DMS79 treated with DMSO at 0.1 percent for 48 hours (cell line): ENCODE results near the gene ATP6V0C.

Source experiments
- DNase-seq: peaks from one replicate; lab custom pipeline; 2025; lab: John Stamatoyannopoulos, UW

Gene ATP6V0C

DNA sequence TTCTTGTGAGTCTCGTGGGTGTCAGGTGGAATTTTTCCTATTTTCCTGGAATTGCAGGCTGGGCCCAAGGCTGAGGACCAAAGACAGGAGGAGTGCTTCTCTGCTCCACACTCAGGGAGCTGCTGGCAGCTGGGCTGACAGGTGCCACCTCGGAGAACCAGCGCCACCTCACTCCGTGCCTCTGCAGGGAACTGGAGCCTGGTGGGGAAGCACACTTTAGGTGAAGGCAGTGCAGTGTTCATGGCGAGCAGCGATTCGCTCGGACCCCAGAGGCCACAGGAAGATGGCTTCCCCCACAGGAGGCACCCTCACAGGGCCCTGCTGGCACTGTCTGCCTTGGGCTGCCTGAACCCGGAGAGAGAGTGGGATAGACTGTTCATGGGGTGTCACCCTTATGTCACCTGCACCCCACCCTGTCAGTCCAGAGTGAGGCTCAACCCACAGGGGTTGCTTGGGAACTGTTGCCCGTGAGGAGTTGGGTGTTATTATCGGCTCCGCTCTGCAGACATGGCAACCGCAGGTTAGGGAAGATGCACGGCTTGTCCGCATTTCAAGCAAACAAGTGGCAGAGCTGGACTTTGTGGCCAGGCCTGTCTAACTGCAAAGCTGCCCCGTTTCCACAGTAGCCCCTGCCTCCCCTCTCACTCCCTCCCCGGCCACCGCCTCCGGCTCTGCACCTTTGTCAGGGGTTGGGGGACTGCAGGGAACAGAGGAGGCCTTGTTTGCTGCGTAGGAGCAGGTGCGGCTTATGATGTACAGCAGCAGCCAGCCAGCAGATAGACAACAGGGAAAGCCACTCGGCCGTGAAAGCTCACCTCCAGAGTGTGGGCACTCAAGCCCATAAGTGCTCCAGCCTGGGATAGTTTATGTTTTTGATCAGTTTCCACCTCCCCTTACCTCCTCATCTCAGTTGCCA, 23.3 kb upstream of the ATP6V0C start:
- peak; percentile 82 for DNase-seq

DNA sequence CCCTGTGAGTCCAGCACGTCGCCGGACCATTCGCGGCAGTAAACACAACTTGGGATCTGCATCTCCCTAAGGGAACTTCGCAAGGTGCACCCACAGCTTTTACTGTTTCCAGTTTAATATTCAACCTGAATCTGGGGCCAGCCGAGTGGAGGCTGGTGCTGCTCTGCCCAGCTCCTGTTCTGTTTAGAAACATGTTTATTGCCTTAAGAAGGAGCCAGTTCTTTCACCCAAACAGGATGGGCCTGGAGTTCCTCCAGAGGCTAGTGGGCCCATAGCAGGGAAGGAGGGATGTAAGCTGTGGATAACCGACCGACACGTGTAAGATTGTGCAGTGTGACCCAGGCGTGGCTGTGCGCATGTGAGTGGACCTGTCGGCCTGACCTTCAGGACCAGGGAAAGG, 21.5 kb upstream of the ATP6V0C start:
- no peak for DNase-seq

DNA sequence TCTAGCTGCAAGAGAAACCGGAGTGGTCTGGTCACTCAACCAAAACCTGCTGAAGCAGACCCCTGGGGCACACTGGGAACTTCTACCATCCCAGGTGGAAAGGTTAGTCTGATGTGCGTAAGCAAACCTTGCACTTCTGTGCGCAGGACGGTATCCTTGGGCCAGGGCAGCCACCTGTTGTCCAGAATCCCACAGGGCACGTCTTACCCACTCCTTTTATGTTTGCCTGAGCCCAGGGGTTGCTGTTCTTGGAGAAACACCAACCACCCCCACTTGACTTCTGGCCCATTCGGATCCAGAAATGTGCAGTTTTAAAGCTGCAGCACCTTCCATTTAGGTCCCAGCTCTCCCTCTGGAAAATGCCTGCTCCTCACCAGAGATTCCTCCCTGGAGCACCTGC, 20.1 kb upstream of the ATP6V0C start:
- no peak for DNase-seq

DNA sequence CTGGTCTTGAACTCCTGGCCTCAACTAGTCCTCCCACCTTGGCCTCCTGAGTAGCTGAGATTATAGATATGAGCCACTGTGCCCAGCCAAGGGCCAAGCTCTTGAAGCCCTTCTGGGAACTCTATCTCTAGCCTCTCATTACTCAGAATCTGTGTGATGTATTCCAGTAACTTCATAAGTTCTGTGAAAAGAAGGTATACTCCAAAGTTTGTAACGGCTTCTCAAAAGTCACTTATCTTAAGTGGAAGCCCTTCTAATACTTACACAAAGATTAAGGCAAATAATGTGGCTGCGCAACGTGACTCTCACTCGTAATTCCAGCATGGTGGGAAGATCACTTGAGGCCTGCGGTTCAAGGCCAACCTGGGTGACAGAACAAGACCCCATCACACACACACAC, 19.1 kb upstream of the ATP6V0C start:
- no peak for DNase-seq

DNA sequence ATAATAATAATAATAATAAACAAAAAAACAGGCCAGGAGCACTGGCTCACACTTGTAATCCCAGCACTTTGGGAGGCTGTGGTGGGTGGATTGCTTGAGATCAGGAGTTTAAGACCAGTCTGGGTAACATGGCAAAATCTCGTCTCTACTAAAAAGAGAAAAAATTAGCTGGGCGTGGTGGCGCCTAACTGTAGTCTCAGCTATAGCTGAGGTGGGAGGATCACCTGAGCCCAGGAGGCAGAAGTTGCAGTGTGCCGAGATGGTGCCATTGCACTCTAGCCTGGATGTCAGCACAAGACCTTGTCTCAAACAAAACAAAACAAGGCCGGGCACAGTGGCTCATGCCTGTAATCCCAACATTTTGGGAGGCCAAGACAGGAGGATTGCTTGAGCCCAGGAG, 18.7 kb upstream of the ATP6V0C start:
- no peak for DNase-seq

DNA sequence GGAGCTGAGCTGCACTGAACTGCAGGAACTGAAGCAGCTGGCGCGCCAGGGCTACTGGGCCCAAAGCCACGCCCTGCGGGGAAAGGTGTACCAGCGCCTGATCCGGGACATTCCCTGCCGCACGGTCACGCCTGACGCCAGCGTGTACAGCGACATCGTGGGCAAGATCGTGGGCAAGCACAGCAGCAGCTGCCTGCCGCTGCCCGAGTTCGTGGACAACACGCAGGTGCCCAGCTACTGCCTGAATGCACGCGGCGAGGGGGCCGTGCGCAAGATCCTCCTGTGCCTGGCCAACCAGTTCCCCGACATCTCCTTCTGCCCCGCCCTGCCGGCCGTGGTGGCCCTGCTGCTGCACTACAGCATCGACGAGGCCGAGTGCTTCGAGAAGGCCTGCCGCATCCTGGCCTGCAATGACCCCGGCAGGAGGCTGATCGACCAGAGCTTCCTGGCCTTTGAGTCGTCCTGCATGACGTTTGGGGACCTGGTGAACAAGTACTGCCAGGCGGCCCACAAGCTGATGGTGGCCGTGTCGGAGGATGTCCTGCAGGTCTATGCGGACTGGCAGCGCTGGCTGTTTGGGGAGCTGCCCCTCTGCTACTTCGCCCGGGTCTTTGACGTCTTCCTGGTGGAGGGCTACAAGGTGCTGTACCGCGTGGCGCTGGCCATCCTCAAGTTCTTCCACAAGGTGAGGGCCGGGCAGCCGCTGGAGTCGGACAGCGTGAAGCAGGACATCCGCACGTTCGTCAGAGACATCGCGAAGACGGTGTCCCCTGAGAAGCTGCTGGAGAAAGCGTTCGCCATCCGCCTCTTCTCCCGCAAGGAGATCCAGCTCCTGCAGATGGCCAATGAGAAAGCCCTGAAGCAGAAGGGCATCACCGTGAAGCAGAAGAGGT, 17.3 kb upstream of the ATP6V0C start:
- DNase-seq, result no peak

DNA sequence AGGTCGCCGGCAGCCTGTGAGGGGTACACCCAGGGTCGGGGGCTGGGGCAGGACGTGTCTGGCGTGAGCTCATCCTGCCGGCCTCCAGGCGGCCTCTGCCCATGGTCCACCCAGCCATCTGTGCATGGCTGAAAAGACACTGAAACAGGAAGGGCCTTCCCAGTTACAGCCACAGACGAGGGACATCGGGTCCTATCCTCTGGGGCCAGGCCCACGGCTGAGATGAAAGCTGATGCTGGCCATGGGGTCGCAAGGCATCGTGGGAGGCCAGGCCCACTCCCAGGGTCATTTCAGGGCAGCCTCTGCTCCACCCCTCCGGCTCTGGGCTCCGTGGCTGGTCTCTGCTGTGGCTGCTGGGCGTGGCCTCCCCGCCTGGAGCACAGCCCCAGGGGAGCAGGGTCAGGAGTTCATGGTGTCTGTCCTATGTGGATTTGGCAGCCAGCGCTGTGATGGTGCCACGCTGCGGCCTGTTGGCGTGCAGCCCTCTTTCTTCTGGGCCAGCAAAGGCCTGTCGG, 16.6 kb upstream of the ATP6V0C start:
- DNase-seq, result no peak

DNA sequence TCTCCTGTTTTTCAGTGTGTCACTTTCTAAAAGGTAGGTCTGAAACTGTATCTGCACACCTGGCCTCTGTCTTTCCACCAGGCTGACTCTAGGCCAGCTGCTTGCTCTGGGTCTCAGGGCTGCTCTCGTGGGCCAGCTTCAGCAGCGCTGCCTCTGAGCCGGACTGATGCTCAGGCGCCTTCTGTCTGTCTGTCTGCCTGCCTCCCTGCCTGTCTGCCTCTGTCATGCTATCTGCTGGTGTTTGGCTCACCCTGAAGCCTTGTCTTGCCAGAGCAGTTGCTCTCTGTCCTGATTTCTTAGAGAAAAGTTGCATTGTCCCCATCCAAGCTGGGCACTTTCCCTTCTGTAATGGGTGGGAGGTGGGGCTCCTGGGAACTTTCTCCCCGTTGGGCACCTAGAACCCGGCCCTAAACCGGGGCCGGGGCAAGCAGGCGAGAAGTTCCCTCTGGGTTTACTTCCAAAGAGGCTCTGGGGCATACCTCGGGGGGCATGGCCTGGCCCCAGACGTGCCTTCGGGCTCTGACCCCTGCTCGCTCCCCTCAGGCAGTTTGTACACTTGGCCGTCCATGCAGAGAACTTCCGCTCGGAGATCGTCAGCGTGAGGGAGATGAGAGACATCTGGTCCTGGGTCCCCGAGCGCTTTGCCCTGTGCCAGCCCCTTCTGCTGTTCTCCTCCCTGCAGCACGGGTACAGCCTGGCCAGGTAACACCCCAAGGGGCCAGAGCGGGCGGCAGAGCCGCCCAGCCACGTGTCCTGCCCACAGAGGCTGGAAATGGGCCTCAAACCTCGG, 15.9 kb upstream of the ATP6V0C start:
- DNase-seq, result no peak

DNA sequence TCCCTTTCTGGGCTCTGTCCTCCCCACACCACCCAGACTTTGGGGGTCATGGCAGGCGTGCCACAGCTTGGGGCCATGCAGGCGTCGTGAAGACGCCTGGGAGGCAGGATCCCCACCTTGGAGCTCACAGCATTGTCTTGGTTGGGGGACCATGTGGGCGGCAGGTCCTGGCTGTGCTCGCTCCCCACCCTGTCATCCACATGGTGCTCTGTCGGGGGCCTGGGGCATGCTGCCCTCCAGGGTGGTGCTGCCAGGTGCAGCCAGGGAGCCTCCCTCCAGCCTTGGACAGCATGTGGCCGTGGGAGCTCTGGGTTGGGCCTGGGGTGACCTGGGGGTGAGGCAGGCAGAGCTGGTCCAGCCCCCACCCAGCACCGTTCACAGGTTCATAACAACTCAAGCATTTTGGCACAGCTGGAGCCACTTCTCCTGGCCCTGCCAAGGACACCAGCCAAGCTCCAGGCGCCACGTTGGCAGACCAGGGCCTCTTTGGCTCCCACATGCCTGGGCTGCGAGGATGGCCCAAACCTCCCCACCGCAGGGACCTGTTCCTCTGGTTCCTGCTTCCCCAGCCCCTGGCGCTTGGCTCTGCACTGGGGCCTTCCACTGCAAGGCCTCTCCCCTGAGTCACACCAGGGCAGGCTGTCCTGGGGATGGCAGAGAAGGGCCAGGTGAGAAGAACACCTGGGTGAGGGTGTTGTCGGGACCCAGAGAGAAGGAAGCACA, 15.1 kb upstream of the ATP6V0C start:
- DNase-seq, result no peak

DNA sequence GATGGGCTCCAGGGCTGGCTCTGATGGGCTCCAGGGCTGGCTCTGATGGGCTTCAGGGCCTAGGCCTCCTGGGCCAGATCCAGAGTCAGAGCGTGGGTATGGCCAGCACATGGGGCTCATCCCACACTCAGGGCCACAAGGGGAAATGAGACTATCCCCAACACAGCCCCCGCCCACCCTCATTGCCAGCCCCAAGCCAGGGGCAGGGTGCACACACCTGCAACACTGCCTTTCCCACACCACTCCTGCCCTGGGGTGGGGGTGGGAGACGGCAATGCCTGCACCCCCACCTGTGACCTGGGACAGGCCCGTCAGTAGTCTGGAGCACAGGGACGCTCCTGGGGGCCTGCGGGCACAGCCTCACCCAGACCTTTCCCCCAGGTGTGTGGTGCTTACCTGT, 14.3 kb upstream of the ATP6V0C start:
- DNase-seq, result no peak

DNA sequence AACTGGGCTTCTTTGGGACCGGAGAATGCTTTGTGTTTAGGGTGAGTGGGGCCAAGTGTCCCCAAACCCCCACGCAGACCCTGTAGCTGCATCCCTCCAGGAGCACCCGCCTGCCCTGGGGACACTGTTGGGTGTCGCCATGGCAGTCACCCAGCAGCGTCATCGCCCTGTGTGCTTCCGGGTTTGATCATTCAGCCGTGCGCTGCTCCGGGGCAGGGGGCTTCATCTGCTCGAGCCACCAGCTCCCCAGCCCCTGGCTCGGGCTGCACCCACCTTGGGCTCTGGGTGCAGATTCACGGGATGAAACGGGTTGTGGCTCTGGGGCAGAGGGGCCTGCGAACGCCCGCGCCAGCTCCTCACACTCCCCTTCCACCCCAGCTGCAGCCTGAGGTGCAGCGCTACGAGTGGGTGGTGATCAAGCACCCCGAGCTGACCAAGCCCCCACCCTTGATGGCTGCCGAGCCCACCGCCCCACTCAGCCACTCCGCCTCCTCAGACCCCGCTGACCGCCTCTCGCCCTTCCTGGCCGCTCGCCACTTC, 13.8 kb upstream of the ATP6V0C start:
- no peak for DNase-seq

DNA sequence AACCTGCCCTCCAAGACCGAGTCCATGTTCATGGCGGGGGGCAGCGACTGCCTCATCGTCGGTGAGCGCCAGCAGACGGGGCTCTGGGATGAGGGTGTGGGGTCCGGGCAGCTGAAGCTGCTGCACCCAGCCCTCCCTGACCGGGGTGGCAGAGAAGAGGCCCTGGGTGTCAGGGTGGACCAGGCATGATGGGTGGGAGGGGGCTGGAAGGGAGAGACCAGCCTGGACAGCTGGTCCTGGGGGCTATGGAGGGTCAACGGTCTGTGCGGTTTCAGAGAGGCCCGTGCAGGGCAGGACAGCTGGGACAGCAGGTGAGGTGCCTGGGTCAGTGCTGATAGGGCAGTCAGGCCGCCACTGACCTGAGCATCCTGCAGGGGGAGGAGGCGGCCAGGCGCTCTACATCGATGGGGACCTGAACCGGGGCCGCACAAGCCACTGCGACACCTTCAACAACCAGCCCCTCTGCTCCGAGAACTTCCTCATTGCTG, 13.3 kb upstream of the ATP6V0C start:
- DNase-seq, result no peak

DNA sequence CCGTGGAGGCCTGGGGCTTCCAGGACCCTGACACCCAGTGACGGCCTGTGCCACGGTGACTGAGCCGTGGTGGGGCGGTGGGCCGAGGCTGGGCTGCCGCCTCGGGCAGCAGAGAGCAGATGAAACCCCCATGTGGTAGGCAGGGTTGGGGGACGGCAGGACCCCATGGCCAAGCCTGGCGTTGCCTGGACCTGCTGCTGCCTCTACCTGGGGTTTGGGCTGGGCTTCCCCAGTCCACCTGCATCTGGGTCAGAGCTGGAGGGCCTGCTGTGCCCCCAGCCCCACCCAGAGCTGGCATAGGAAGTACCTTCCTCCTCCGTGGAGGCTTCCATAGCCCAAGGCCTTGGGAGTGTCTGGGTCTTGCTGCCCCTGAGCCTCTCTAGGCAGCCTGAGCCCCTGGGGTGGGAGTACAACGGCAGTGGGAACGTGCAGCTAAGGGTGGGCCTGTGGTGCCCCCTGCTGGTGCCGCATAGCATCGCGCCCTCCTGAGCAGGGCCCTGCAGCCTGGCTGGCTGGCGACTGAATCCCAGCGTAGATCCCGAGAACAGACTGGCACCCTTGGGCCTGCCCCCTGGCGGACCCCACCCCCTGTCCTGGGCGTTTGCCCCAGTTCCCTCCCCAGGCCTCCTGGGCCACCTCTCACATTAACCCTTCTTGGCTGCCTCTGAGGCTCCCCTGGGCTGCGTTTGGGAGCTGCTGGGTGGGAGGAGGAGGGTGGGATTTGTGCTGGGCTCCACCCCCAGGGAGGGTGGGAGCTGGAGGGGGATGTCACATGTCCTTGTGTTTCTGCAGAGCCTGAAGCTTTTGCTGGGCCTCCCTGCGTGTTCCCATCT, 12.6 kb upstream of the ATP6V0C start:
- peak; percentile 69 for DNase-seq

DNA sequence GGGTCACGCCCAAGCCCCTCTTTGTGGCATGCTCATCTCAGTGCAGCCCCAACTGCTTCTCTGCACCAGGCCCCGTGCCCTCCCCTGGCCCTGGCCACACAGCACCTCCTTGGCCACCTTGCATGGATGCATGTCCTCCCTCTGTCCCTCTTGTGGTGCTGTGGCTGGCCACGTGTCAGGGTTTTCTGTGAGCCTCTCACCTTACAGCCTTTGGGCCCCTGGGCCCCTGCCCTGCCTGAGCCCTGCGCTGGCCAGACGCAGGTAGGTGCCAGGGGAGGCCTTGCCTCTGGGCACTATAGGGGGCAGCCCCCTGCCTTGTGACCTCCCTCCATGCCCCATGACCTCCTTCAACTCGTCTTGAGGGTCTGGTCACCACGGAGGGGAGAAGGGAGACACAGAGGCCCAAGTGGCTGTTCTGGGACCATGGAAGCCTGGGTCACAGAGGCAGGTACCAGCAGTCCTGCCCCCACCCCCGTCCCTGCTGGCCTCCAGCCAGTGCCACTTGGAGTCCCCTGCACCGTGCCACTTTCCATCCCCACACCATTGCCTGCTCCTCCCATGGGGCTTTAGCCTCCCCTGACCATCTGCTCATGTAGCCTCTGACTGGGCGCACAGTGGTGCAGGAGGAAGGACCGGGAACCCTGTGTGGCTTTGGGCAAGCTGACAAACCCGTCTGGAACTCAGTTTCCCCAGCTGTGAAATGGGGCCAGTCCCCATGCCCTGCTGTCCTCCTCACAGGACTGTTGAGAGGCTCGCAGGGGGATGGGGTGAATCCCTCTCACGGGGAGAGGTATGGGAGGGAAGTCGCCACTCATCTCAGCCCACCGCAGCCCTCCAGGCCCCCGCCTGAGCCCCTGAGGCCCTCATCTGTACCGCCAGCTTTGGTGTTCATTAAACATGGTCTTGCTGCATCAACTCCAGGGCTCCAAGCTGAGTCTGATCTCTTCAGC, 11.5 kb upstream of the ATP6V0C start:
- DNase-seq, result no peak

DNA sequence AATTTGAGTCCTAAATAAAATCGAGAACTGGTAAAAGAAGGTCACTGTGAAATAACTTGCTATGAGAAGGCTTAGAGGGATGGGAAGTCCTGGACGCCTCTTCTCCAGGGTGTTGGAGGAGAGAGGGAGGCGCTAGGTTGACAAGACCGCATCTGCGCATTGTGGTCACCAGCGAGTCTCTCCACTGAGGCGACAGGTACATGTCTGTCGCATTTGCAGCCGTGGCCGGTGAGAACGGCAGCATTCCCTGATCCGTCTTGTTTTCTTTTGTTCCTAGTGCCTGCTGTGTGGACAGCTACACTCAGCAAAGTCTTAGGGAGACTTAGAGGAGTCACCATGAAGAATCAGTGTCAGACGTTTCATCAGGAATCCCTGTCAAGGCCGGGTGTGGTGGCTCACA, 8.1 kb upstream of the ATP6V0C start:
- DNase-seq, result no peak

DNA sequence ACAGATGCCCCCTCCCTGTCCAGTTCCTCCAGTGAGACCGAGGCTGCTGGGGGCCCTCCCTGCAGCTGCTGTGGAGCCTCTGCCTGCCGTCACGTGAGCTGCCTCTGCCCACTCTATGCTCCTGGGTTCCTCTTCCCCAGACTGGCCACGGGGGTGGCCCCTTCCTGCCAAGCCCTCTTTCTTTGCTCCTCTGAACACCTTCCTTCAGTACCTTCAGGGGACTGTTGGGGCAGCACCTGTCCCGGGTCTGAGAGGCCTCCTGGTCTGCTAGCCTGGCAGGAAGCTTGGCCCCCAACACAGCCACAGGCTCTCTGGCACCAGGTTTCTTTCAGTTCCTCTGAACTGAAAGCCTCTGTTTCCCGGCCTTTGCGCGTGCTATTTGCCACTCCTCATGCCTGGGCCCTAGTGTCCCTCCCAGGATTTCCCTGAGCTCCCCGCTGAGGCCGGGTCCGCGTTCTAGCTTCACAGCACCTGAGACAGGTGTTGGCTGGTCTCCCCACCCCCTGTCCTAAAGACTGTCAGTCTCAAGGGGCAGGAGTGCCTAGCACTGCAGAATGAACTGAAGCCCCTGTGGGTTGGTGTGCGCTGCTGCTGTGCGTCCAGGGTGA, 6.6 kb upstream of the ATP6V0C start:
- DNase-seq, result no peak

DNA sequence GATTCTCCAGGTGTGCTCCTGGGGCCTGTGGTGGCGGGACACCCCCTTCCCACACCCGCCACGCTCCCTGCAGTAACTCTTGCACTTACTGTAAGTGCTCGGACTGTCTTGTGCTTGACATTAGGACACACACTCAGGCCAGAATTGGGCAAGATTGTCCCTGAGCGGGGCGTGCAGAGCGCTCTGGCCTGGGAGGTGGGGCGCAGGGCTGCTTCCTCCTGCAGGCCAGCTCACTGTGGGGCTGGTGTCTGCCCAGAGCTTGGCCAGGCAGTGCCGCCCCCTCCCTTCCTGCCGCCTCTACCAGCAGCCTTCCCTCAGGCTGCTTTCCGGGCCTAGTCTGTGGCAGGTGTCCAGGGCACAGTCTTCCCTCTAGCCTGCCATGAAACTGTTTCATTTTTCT, 6.1 kb upstream of the ATP6V0C start:
- no peak for DNase-seq

DNA sequence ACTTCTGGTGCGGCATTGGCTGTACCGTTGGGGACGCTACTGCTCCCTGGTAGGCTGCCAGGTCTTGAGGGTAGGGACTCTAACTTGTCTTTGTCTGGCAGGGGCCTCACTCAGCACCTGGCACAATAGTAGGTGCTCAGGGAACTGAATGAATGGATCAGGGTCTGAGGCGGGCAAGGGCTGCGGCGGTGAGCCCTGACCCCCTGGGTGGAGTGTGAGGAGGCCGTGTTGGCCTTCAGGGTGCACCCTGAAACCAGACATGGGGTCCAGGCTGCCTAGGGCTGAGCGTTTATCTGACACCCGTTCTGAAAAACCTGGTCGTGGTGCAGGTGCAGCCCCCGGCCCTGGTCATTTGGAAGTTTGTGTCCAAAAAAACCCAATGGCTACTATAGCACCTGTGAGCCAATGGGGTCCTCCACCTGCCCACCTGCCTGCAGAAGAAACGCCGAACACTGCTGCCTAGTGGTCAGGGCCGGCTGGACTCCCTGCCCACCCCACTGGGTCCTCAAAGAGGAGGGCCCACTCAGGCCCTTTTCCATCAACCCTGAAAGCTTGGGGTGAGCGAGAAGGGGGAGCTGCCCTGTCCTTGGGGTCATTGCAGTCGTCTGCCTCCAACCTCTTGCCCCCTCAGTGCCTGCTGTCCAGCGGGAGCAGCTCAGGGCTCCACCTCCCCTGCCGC, 4.9 kb upstream of the ATP6V0C start:
- DNase-seq, result no peak
